A549 (cell line): Measurements from ENCODE around the gene DARS1.

ENCODE experiments used
- CTCF ChIP-seq: fragments of >200 bp; sonication (Bioruptor Twin); formaldehyde crosslinking; IDR thresholded peaks from 3 replicates; pipeline ENCODE4 v1.5.1; 2016
- JUNB ChIP-seq: fragments of >200 bp; sonication (Bioruptor Twin); formaldehyde crosslinking; IDR thresholded peaks from 2 replicates; pipeline ENCODE4 v1.6.1; 2016
- MAFK ChIP-seq: fragments of 450-650 bp; IDR thresholded peaks from 2 replicates; pipeline ENCODE4 v1.6.1; 2014; ENCODE audit not compliant: partially characterized antibody
- RNF2 ChIP-seq: fragments of 200-600 bp; sonication (generic); IDR thresholded peaks from 2 replicates; pipeline ENCODE4 v1.6.1; 2016; ENCODE audit warnings: low read depth, mild to moderate bottlenecking, antibody characterized with exemption, moderate library complexity, borderline replicate concordance

- TF ChIP-seq CTCF (no peak), MAFK (no peak), RNF2 (no peak), JUNB (no peak)
Observed at GRCh38 chr2:135993421-135993820, 8.0 kb upstream of the DARS1 start.
